CD4-positive, alpha-beta T cell treated with Interleukin-2 at 100 ng/mL for 4 hours (primary cell): ENCODE results near the gene ARFGEF3.
A peak's percentile ranks its signal among the peaks of the same experiment; 100 is the strongest.
"Not testable (repeated sequence)": the region's sequence is repeated elsewhere in the genome, so short reads cannot be mapped to it uniquely, and the experiment has no call there.

ENCODE experiments used
- DNase-seq: peaks from one replicate; pipeline ENCODE4 v3.0.0-alpha.2; 2020; ENCODE audit warnings: low spot score

Gene ARFGEF3

GRCh38 chr6:138161338-138162110 lies at the start of gene ARFGEF3:
ARFGEF3 (plus strand) TSS chr6:138161939; CDS start chr6:138162087, 148 bp downstream.
- peak; percentile 38 for DNase-seq

GRCh38 chr6:138113588-138114210 lies 48.0 kb upstream of the ARFGEF3 start:
- DNase-seq, result no peak

- no peak for DNase-seq
Observed at GRCh38 chr6:138115201-138115600, 46.5 kb upstream of the ARFGEF3 start.

DNA sequence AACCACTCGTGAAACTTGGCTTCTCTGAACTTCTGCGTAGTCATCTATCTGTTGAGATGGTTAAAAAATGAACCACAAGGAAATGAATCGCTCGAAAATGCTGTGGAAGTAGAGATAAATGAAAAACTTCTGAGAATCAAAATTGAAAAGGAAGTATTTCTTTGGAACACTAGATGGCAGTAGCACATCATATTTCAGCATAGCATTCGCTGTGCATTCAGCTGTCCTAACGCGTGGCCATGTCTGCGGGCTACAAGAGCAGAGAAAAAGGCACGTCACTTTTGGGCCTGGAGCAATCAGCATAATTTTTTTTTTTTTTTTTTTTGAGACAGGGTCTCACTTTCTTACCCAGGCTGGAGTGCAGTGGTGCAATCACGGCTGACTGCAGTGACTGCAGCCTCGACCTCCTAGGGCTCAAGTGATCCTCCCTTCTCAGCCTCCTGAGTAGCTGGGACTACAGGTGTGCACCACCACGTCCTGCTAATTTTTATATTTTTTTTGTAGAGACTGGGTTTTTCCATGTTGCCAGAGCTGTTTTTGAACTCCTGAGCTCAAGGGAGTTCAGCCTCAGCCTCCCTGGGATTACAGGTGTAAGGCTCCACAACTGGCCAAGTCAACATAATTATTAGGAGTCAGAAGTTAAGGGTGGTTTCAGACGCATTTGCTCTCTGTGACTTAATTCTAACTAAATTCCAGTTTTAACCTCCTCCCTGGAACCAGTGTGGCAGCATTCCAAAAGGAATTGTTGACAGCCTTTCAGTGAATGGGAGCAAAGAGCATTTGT lies 45.7 kb upstream of the ARFGEF3 start:
- DNase-seq, result peak; percentile 73

DNA sequence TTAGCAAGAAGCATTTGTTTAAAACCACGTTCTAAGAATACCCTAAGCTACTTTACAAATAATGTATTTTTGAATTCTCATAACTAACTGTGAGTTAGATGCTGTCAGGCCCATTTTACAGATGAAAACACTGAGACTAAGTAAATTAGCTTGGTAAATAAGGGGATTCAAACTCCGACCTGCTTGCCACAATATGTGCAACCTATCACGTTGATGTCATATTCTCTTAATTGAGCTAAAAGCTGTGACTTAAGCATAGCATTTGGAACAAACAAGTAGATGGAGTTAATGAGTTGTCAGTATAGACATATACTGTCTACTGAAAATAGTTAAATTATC lies 45.1 kb upstream of the ARFGEF3 start:
- no peak for DNase-seq

DNA sequence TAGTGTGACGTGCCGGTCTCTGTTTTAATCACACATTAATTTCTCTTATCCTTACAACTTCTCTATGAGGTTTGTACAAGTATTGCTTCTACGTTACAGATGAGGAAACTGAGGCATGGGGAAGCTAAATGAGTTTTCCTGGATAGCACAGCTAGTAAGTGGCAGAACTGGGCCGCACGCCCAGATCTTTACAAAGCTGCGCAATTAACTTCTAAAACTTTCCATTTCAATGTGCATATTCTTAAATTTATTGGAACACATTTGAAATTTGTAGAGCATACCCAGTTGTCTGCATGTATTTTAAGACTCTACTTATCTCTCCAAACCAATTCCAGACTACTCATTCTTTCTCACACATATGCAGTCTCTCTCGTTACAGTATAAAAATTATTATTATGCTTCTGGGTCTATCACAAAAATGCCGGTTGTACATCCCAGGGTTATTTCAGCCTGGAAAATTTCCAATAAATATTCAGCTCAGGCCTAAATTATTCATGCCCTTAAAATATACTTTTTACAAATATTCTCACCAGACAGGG lies 44.3 kb upstream of the ARFGEF3 start:
- no peak for DNase-seq

DNA sequence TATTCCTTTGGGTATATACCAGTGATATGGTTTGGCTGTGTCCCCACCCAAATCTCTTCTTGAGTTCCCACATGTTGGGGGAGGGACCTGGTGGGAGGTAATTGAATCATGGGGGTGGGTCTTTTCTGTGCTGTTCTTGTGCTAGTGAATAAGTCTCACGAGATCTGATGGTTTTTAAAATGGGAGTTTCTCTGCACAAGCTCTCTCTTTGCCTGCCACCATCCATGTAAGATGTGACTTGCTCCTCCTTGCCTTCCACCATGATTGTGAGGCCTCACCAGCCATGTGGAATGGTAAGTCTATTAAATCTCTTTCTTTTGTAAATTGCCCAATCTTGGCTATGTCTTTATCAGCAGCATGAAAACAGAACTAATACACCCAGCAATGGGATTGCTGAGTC lies 42.5 kb upstream of the ARFGEF3 start:
- DNase-seq, result not testable (repeated sequence)

DNA sequence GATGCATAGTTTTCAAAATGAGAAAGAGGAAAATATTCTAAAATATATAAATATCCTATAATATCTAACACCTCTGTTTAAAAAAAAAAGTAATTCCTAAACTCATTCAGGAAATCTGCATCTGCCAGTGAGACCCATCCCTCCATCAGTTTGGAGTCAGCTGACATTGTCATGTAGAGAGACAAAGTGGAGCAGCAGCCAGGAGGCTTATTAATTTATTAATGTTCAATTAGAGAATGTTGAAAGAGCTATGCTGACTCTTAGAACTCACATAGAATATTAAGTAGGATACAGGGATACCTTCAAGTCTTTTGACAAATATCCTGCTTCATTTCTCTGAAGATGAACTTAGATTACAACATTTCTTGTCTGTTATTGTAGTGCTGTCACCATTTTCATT lies 41.8 kb upstream of the ARFGEF3 start:
- DNase-seq, result no peak

DNA sequence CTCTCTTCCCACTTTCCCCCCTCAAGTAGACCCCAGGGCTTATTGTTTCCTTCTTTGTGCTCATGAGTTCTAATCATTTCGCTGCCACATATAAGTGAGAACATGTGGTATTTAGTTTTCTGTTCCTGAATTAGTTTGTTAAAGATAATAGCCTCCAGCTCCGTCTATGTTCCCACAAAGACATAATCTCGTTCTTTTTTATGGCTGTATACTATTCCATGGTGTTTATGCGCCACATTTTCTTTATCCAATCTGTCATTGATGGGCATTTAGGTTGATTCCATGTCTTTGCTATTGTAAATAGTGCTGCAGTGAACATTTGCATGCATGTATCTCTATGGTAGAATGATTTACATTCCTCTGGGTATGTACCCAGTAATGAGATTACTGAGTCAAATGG lies 37.6 kb upstream of the ARFGEF3 start:
- no peak for DNase-seq

DNA sequence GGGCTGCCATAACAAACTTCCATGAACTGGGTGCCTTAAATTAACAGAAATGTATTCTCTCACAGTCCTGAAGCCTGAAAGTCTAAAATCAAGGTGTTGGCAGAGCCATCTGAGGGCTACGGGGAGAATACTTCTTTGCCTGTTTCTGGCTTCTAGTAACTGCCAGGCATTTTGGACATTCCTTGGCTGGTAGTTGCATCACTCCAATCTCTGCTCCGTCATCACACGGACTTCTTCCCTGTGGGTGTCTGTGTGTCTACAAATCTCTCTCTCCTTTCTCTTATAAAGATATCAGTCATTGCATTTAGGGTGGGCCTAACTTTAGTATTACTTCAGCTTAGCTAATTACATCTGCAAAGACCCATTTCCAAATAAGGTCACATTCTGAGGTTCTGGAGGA lies 33.6 kb upstream of the ARFGEF3 start:
- no peak for DNase-seq

DNA sequence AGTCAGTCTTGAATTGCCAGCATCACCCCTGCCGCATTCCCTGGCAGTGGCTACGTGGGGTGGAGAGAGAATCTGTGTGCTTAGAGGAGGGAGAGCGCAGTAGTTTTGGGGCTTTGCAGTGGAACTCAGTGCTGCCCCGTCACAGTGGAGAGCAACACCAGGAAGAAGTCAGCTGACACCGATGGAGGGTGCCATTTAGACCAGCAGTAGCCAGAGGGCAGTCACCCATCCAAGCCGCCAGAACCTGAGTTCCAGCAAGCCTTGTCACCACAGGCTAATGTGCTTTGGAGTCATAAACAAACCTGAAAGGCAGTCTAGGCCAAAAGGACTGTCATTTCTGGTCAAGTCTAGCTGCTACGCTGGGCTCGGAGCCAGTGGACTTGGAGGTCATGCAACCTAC lies 32.5 kb upstream of the ARFGEF3 start:
- DNase-seq, result no peak

DNA sequence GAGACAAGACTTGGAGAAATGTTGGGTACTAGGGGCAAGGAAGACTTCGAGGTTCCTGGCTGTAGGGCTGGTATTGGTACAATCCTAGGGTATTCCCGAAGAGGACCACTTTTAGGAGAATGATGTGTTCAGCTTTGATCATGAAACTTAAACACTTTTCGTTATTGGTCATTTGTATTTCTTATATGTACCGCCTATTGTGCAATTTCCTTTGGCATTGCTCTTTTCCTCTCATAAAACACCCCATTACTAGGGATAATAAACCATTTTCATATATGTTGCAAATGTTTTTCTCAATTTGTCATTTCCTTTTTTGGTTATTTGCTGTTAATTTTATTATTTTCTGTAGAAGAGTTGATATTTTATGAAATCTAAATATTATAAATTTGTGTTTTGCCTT lies 18.9 kb upstream of the ARFGEF3 start:
- DNase-seq, result no peak

GRCh38 chr6:138145402-138145801 lies 16.3 kb upstream of the ARFGEF3 start:
- DNase-seq, result no peak

- no peak for DNase-seq
Observed at GRCh38 chr6:138146544-138146943, 15.2 kb upstream of the ARFGEF3 start.

- DNase-seq, result no peak
Observed at GRCh38 chr6:138155443-138155842, 6.3 kb upstream of the ARFGEF3 start.

DNA sequence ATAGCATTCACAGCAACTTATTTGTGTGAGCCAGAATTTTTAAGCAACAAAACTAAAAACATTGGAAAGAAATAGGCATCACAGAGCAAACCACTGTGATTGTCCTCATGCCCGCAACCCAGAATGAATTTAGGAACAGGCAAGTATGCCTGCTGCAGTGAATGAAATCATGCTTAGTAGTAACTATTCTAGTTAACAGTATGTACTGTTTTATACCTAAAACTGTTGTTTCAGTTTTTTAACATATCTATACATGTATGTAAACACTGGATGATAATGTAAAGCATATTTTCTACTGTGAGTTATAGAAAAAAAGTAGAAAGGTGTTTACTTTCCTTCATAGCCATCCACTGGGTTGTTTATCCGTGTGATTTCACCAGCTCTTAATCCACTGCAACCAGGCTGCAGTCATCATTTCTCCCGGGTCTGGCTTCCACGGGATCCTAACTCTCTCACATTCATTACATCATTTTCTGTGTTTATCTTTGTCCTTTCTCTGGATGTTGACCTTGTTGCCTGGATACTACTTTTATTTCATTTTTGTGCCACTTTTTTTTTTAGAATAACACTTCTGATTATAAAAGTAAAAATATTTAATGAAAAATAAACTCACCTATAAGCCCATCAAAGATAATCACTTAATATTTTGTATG lies 3.6 kb upstream of the ARFGEF3 start:
- no peak for DNase-seq

GRCh38 chr6:138159246-138159645 lies 2.5 kb upstream of the ARFGEF3 start:
- no peak for DNase-seq

- no peak for DNase-seq
Observed at GRCh38 chr6:138160329-138161087, 1.2 kb upstream of the ARFGEF3 start.

DNA sequence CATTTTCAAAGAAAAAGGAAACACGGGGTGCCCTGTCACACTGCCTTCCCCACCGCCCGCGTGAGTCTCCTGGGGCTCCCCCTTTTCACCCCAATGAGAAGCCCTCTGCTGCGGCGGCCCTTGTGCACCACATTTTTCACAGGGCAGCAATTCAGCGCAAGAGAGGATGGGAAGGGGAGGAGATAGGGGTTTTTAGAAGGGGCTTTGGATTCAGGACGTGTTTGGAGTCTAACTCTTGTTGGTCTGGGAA lies 726 bp upstream of the ARFGEF3 start:
- DNase-seq, result no peak

DNA sequence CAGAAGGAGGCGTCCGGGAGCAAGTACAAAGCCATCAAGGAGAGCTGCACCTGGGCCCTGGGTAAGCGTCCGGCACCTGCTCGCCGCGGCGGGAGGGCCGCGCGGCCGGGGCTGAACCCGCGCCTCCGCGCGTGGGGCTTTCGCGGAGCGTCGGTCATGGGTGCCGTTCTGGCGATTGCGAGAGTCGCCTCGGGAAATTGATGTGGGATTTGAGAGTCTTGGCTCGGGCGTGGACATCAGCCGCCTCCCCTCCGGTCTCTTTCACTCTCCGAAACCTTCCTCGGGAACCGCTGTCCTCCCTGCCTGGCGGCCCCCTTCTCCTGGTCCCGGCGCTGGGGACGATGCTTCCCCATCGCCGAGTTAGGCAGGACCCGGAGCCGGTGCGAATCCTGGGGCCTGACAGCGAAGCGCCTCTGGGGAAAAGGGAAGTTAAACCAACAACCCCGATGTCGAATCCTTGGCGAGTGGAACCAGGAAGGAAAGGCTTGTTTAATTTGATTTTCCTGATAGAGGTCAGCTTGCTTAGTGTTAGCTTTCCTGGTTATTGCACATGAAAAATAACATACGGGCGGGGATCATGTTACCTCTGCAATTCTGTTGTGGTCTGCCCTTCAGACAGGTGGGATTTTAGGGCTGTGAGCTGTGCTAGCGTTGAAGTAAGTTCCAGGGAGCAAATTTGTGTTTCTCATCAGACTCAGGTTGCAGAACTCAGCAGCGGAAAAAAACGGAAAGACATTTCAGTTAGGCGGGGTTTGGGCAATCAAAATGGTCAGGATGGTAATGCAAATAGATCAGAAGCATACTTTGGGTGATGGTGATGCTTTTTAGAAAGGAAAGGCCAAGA lies 594 bp downstream of the ARFGEF3 start:
- no peak for DNase-seq
